NCI-H2107 treated with DMSO at 0.1 percent for 48 hours (cell line): ENCODE measurements around the gene CYSRT1.
"Not testable (repeated sequence)": the region's sequence is repeated elsewhere in the genome, so short reads cannot be mapped to it uniquely, and the experiment has no call there.

ENCODE experiments used
- DNase-seq: peaks from one replicate; lab custom pipeline; 2025; ENCODE audit not compliant: unreplicated experiment; lab: John Stamatoyannopoulos, UW

CYSRT1 gene

DNA sequence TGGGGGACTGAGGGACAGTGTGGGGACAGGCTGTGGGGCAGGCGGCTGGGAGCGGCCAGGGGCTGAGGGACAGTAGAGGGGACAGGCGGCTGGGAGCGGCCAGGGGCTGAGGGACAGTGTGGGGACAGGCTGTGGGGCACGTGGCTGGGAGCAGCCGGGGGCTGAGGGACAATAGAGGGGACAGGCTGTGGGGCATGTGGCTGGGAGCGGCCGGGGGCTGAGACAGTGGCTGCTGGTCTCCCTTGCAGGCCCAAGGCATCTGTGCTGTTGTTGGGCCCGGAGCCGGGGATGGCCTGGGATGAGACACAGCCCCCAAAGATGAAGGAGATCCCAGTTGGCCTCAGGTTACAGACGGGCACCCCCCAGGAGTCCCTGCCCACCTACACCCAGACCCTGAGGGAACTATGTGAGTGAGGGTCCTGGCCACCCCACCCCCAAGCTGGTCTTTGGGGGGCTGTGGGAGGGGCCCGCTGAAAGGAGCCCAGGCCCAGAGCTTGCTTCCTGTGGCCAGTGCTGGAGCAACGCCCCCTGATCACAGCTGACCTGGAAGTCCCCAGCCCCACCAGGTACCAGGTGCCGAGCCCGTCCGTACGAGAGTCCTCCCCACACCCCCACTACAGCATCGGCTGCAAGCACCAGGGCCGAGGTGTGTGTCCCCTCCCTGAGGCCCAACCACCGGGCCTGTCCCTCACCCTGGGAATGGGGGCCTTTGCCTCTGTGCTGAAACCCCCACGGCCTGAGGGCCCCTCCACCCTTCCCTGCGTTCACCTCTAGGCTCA, 26.7 kb downstream of the CYSRT1 start:
- no peak for DNase-seq

DNA sequence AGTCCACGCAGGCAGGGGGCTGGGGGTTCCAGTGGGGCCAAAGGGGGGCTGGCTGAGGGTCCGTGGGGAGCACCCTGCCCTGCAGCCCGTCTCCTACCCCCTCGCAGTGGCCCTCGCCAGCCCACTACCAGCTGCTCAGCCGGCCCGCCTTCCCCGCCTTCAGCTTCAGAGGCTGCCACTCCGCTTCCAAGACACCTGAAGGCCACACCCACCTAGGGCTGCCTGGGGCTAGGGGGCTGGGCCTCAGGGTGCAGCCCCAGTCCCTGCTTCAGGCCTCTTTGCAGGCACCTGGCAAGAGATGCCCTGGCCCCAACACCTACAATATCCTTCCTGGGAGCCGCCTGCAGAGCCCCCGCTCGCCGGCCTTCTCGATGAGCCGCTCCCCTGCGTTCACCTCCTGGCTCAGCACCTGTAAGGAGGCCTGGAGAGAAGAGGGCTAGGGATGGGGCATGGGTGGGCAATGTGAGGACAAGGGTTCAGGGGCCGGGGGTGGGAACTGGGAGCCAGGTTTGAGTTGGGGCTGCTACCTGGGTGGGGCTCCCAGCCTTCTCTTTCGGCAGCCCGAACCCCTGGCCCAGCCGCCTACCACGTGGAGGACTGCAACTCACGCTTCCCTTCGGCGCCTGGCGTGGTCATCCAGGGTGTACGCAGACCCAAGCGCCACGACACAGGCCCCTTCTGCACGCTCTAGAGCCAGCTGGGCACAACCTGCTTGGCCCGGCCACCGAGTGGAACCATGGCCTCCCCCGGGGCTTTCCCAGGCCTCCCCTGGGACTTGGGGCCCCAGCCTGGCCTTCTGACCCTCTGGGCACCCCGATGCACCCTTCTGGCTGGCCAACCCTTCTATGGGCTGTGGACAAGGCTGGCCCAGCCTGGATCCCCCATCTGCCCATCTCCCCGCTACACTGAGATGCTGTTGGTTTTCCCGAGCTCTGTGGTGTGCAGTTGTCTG, 27.9 kb downstream of the CYSRT1 start:
- no peak for DNase-seq

DNA sequence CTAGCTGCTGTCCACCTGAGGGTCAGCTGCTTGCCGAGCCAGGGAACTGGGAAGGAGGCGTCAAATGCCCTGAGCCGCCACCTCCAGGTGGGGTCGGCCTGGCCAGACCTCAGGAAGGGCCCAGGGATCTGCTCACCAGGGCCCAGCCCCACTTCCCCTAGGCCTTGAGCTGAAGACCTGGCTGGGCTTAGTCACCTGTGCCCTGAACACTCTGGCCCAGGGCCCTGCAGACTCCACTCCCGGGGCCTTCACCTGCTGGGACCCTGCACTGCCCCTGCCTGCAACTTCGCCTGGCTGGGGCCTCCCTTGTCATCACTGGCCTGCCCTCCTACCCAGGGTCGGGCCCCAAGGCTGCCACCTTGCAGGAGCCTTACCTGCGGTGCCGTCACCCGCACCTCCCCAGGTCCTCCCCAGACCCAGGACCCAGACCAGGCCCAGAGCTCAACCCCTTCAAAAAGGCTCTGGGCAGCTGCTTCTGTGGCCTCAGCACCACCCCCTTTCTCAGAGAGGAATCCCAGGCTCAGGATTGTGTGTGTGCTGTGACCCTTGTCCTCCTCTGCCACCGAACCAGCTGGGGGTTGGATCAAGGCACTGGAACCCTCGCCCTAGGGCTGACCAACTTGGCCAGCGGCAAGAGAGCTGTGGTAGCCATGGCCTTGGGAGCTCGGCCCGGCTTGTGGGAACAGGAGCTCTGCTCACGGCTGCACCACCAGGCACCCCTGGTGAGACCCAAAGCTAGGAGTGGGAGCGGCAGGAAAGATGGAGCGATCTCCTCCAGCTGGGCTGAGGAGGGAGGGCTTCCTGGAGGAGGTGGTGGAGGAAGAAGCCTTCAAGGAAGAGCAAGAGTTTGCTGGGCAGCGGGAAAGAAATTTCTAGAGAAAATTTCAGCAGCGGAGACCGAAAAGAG, 29.0 kb downstream of the CYSRT1 start:
- DNase-seq: no peak

DNA sequence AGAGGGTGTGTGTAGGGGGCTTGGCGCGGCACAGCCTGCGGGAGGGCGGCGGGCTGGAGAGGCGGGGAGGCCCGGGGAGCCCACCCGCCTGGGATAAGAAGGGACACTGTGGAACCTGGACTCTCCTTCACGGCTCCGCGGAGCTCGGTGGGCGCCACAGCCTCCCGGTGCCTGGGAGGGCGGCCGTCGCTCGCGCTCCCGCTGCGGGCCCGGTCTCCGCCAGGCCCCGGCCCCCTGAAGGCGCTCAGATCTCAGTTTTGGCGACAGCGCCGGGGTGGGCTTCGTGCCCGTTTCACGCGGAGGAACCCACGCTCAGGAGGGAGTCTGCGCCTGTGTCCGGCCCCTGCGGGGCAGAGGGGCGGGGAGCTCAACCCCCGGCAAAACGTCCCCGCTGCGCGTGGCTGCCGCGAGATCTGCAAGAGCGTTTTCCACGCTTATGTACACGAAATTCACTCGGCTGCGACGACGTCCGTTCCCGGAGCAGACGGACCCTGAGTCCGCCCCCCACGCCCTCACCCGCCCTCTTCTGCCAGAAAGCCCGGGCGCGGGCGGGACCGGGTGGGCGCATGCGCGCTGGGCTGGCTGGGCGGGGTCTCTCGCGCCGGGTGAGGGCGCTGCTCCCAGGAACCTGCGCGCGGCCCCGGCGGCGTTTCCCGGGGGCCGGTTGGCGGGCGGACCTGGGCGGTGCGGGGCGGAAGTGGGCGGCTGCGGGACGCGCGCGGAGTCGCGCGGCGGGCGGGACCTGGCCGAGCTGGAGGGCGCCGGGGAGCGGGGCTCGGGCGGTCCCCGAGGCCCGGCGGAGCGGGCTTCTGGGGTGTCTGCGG, 29.9 kb downstream of the CYSRT1 start, which contains the start of gene NELFB:
Gene NELFB (plus strand): TSS at position 704 of the 824 bp plus-strand sequence.
- peak; percentile 73 for DNase-seq

DNA sequence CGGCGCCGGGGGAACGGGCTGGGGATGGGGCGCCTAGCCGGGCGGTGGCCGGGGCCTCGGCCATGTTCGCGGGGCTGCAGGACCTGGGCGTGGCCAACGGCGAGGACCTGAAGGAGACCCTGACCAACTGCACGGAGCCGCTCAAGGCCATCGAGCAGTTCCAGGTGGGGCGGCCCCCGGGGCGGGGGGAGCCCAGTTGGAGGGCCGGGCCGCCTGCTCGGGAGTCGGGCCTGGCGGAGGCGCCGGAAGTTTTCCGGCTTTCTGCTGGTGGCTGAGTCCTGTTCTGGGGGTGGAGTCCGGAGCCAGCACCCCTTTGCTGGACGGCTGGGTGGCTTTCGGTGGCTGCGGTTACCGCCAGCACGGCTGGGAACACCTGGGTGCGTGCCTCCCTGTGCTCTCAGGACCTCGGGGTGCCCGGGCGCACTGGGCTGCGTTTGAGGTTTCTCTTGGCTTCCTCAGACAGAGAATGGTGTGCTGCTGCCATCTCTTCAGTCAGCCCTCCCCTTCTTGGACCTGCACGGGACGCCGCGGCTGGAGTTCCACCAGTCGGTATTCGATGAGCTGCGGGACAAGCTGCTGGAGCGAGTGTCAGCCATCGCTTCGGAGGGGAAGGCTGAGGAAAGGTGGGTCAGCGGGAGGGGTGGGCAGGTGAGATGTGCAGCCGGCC, 30.6 kb downstream of the CYSRT1 start:
- no peak for DNase-seq

DNA sequence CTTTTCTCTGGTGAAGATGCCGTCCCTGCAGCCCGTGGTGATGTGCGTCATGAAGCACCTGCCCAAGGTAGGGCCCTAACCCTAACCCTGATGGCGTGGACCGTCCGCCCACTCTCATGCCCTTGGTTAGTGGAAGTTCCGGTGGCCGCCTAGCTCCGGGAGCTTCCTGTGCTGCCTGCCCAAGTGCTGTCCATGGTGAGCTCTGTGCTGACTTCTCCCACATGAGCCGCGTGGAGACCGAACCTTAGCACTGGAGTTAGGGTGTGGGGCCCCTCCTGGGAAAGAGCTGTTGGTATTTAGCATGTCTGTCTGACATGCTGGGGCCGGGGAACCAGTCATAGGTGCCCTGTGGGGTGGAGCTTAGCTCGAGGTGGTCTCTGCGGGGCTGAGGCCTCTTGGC, 31.4 kb downstream of the CYSRT1 start:
- no peak for DNase-seq

DNA sequence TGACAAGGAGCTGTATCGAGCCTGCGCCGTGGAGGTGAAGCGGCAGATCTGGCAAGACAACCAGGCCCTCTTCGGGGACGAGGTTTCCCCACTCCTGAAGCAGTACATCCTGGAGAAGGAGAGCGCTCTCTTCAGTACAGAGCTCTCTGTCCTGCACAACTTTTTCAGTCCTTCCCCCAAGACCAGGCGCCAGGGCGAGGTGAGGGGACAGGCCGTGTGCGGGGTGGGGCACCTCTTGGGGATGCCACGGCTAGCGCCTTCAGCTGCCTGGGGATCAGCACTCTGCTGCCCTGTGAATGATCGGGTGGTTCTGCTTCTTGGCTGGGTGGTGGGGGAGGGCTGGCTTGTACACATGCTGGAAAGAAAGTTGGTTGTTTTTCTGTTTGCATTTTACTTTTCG, 31.9 kb downstream of the CYSRT1 start:
- DNase-seq: no peak

DNA sequence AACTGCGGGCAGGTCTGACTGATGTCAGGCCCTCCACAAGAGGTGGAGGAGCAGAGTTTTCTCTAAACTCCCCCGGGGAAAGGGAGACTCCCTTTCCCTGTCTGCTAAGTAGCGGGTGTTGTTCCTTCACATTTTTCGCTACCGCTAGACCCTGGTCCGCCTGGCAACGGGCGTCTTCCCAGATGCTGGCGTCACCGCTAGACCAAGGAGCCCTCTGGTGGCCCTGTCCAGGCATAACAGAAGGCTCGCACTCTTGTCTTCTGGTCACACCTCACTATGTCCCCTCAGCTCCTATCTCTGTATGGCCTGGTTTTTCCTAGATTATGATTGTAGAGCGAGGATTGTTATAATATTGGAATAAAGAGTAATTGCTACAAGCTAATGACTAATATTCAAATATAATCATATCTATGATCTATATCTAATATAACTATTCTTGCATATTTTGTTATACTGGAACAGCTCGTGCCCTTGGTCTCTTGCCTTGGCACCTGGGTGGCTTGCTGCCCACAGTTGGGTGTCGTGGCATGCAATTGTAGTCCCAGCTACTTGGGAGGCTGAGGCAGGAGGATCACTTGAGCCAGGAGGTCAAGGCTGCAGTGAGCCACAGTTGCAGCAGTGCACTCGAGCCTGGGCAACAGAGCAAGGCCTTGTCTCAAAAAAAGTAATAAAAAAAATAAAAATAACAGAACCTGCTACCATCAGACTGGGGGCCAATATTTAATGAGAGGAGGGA, 37.4 kb downstream of the CYSRT1 start:
- DNase-seq: not testable (repeated sequence)

DNA sequence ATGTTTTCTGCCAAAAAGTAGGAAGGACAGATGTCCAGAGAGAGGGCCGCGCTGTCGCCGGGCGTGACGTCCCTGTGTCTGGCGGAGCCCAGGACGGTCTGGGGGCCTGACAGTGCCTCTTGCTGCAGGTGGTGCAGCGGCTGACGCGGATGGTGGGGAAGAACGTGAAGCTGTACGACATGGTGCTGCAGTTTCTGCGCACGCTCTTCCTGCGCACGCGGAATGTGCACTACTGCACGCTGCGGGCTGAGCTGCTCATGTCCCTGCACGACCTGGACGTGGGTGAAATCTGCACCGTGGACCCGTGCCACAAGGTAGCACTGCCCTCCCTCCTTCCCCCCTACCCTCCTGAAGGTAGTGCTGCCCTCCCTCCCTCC, 37.9 kb downstream of the CYSRT1 start:
- no peak for DNase-seq

DNA sequence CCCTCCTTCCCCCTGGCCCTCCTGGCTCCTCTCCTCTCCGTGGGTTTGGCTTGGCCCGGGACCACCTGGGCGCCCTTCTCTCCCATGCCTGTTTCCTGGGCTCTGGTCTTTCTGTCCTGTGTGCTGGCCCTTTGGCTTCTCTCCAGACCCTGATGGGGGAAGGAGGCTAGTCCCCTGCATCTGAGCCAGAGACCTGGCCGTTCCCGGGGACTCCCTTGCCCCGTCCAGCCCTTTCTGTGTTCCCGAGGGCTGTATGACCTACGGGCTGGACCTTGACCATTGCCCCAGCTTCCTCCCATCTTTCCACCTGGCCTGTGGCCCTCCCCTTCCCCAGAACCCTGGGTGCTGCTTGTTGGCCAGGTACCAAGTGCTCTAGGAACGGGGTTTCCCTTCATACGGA, 38.5 kb downstream of the CYSRT1 start:
- DNase-seq: no peak

DNA sequence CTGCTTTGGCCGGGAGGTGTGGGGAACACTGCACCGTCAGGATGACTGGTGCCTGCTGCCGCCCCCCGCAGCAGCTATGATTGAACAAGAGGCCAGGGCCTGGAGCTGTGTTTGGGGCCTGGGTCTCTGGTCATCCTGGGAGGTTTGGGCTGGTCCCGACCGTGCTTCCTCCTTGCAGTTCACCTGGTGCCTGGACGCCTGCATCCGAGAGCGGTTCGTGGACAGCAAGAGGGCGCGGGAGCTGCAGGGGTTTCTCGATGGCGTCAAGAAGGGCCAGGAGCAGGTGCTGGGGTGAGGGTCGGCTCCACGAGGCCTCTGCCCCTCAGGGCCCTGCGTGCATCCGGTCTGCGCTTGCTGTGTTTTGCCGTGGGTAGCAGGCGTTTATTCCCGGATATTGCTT, 39.1 kb downstream of the CYSRT1 start:
- DNase-seq: no peak

DNA sequence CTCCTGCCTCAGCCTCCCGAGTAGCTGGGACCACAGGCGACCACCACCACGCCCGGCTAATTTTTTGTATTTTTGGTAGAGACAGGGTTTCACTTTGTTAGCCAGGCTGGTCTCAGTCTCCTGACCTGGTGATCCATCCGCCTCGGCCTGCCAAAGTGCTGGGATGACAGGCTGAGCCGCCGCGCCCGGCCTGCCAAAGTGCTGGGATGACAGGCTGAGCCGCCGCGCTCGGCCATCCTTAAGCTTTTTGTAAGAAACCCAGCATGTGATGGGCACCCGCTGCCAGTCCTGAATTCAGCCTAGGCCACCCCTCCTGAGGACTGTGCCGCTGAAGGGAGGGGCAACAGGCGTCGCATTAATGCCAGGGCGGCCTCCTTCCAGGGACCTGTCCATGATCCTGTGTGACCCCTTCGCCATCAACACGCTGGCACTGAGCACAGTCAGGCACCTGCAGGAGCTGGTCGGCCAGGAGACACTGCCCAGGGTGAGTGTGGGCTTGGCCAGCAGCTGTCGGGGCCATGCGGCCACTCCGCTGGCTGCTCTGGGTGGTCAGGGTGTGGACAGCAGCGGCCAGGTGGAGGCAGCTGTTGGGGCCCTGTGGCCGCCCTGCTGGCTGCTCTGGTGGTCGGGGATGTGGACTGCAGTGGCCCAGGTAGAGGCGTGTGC, 40.7 kb downstream of the CYSRT1 start:
- DNase-seq: no peak

DNA sequence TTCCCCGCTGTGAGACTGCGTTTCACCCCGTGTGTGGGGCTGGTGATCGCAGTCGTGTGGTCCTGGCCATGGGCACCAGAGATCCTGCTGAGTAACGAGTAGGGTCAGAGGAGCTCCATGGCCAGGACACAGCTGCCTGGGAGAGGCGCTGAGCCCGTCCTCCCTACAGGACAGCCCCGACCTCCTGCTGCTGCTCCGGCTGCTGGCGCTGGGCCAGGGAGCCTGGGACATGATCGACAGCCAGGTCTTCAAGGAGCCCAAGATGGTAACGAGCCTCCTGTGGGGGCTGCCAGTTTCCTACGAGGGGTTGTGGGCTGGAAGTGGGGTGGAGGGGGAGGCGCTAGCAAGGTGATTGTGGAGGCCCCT, 41.2 kb downstream of the CYSRT1 start:
- DNase-seq: no peak

DNA sequence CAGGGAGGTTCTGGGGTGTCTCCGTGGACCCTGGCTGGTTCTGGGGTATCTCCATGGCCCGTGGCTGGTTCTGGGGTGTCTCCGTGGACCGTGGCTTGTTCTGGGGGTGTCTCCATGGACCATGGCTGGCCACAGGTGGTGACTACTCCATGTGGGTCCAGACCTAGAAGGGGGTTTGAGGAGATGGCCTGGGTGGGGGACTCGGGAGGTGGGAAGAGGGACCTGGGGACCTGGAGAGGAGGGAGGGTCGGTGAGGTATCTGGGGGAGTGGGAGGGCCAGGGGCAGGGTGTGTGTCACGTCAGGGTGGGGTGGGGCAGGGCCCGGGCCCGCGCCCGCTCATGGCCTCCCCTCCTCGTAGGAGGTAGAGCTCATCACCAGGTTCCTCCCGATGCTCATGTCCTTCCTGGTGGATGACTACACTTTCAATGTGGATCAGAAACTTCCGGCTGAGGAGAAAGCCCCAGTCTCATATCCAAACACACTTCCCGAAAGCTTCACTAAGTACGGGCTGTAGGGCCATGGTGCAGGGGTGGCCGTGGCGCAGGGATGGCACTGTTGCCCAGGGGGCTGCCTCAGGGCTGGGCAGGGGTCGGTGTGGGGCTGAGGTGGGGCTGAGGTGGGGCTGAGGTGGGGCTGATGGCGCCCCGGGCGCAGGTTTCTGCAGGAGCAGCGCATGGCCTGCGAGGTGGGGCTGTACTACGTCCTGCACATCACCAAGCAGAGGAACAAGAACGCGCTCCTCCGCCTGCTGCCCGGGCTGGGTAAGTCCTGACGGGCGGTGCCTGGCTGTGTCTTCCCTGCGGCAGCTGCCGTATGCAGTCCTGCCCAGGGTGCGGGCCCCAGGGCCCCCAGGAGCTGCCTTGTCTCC, 41.8 kb downstream of the CYSRT1 start:
- no peak for DNase-seq

DNA sequence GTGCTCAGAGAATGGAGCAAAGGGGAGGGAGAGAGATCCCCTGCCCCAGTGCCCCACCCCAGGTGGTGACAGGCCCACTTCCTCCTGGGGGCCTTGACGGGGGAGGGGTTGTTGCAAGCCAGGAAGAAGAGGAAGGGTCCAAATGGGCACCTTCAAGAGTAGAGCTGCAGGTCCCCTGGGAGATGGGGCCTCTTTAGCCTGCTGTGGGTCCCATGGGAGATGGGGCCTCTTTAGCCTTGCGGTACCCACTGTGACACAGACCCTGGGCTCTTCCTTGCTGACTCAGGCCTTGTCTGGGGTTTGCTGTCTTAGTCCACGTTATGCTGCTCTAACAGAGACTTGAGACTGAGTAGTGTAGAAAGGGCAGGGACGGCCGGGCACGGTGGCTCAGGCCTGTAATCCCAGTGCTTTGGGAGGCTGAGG, 43.0 kb downstream of the CYSRT1 start:
- DNase-seq: no peak

DNA sequence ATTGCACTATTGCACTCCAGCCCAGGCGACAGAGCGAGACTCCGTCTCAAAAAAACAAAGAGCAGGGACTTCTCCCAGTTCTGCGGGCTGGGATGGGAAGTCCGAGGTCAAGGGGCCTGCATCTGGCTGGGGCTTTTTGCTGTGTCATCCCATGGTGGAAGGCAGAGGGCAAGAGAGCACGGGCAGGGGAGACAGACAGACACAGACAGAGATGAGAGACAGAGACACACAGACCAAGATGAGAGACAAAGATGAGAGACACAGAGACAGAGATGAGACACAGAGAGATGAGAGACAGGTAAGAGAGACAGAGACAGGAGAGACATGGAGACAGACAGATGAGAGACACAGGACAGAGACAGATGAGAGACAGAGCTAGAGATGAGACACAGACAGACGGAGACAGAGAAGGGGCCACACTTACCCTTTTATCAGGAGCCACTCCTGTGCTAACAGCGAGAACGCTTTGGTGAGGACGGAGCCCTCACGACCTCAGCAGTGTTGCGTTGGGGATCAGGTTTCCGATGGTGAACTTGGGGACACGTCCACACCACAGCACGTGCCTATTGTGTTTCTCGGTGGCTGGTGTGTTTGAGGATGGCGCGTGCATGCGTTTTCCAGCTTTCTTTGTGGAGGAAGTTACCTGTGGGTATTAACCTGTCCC, 43.7 kb downstream of the CYSRT1 start:
- DNase-seq: no peak

DNA sequence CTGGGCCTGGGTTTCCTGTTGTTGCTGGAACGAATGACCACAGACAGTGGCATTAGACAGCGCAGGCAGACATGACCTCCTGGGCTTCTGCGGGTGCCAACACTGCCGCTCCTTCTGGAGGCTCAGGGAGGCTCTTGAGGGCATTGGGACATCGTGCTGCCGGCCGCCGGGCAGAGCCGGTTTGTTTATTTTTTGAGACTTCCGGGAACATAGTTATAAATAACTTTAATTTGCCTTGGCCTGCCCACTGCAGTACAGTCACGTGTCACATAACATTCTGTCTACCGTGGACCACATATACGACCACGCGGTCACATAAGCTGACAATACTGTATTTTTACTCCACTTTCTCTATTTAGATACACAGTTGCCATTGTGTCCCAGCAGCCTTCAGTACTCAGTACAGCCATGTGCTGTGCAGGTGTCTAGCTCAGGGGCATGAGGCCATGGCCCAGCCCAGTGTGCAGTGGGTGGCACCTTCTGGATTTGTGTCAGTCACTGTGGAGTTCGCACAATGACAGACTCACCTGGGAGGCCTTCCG, 44.3 kb downstream of the CYSRT1 start:
- DNase-seq: no peak
